Stimulated activated CD4-positive, alpha-beta T cell treated with anti-CD3 and anti-CD28 coated beads, Interleukin-4, amount 100 ng/mL, for 24 hours (primary cell): ENCODE results near the gene TSSK1B.

Experiments
- DNase-seq: peaks from one replicate; pipeline ENCODE4 v3.0.0-alpha.2; 2020

Gene TSSK1B

GRCh38 chr5:113397046-113397445 is 37.7 kb downstream of the TSSK1B start:
- DNase-seq, result no peak

- no peak for DNase-seq
Observed at GRCh38 chr5:113394658-113395057, 40.1 kb downstream of the TSSK1B start.

- DNase-seq, result no peak
Observed at GRCh38 chr5:113390224-113390623, 44.6 kb downstream of the TSSK1B start.

- DNase-seq, result no peak
Observed at GRCh38 chr5:113389116-113389515, 45.7 kb downstream of the TSSK1B start.

GRCh38 chr5:113387844-113388243 is 46.9 kb downstream of the TSSK1B start:
- no peak for DNase-seq

- no peak for DNase-seq
Observed at GRCh38 chr5:113384782-113385285, 50.0 kb downstream of the TSSK1B start.

- DNase-seq, result no peak
Observed at GRCh38 chr5:113382731-113383130, 52.1 kb downstream of the TSSK1B start.
